HEK293T (cell line): Measurements from ENCODE around the gene CLRN3.

Experiments used
- CTCF ChIA-PET: fragments of 350-600 bp; formaldehyde crosslinking; extraction: SDS; loops from one replicate; lab custom pipeline; 2021; ENCODE audit warnings: antibody characterized with exemption, inconsistent platforms; lab: Yijun Ruan, JAX
- POLR2A ChIA-PET: fragments of 350-600 bp; formaldehyde crosslinking; extraction: SDS; loops from one replicate; lab custom pipeline; 2020; ENCODE audit warnings: antibody characterized with exemption, inconsistent platforms; lab: Yijun Ruan, JAX
- DNase-seq: peaks from one replicate; pipeline ENCODE4 v3.0.0; 2012; ENCODE audit warnings: mixed read lengths; ENCODE audit errors: extremely low spot score
- ARNT ChIP-seq: fragments of 450-650 bp; IDR thresholded peaks from 2 replicates; pipeline ENCODE4 v1.6.1; 2017; ENCODE audit warnings: mild to moderate bottlenecking
- BHLHE40 ChIP-seq: fragments of 450-650 bp; IDR thresholded peaks from 2 replicates; pipeline ENCODE4 v1.6.1; 2016; ENCODE audit warnings: mild to moderate bottlenecking, moderate library complexity, borderline replicate concordance
- CTBP1 ChIP-seq: fragments of 450-650 bp; IDR thresholded peaks from 2 replicates; pipeline ENCODE4 v1.6.1; 2016; ENCODE audit warnings: borderline replicate concordance
- ELF4 ChIP-seq: fragments of 450-650 bp; IDR thresholded peaks from 2 replicates; pipeline ENCODE4 v1.6.1; 2017; ENCODE audit warnings: antibody characterized with exemption
- FOXA1 ChIP-seq: fragments of 450-650 bp; IDR thresholded peaks from 2 replicates; pipeline ENCODE4 v1.6.1; 2016; ENCODE audit warnings: mild to moderate bottlenecking
- FOXK2 ChIP-seq: fragments of 450-650 bp; IDR thresholded peaks from 2 replicates; pipeline ENCODE4 v1.6.1; 2016; ENCODE audit warnings: mild to moderate bottlenecking
- FOXM1 ChIP-seq: fragments of 450-650 bp; IDR thresholded peaks from 2 replicates; pipeline ENCODE4 v1.6.1; 2017; ENCODE audit warnings: mild to moderate bottlenecking, borderline replicate concordance
- HDGF ChIP-seq: fragments of 450-650 bp; IDR thresholded peaks from 2 replicates; pipeline ENCODE4 v1.6.1; 2017; ENCODE audit warnings: antibody characterized with exemption, borderline replicate concordance
- L3MBTL2 ChIP-seq: fragments of 450-650 bp; conservative IDR thresholded peaks from 2 replicates; pipeline ENCODE4 v1.6.1; 2016; ENCODE audit warnings: mild to moderate bottlenecking
- LEF1 ChIP-seq: fragments of 450-650 bp; IDR thresholded peaks from 2 replicates; pipeline ENCODE4 v1.6.1; 2017; ENCODE audit warnings: mild to moderate bottlenecking, borderline replicate concordance
- NFRKB ChIP-seq: fragments of 450-650 bp; IDR thresholded peaks from 2 replicates; pipeline ENCODE4 v1.6.1; 2016; ENCODE audit warnings: mild to moderate bottlenecking, moderate library complexity
- PKNOX1 ChIP-seq: fragments of 450-650 bp; IDR thresholded peaks from 2 replicates; pipeline ENCODE4 v1.6.1; 2016
- SP1 ChIP-seq: fragments of 450-650 bp; IDR thresholded peaks from 2 replicates; pipeline ENCODE4 v1.6.1; 2017
- SUZ12 ChIP-seq: fragments of 450-650 bp; IDR thresholded peaks from 2 replicates; pipeline ENCODE4 v1.6.1; 2016; ENCODE audit warnings: mild to moderate bottlenecking
- TARDBP ChIP-seq: fragments of 450-650 bp; IDR thresholded peaks from 2 replicates; pipeline ENCODE4 v1.6.1; 2016
- ZNF384 ChIP-seq: fragments of 450-650 bp; IDR thresholded peaks from 2 replicates; pipeline ENCODE4 v1.6.1; 2016

Gene CLRN3

GRCh38 chr10:127892743-127893142 lies at the start of gene CLRN3:
TSS of gene CLRN3 (minus strand) at chr10:127892941. CDS start at chr10:127892784, 157 bp downstream.
- POLR2A ChIA-PET = no interaction called here
- TF ChIP-seq NFRKB (no peak), ARNT (no peak), SP1 (no peak), L3MBTL2 (no peak), TARDBP (no peak)
- CTCF ChIA-PET = no interaction called here
- DNase-seq = no peak

GRCh38 chr10:127940866-127941640 lies 48.3 kb upstream of the CLRN3 start:
- ChIA-PET POLR2A (no interaction called here), CTCF (no interaction called here)
- TF ChIP-seq NFRKB (no peak), SP1 (no peak), FOXM1 (no peak), L3MBTL2 (no peak), CTBP1 (no peak), SUZ12 (no peak), FOXK2 (no peak), ZNF384 (no peak), TARDBP (no peak), BHLHE40 (no peak), PKNOX1 (no peak), ARNT (no peak), HDGF (no peak), LEF1 (no peak), ELF4 (no peak), FOXA1 (no peak)
- no peak for DNase-seq

- ChIA-PET CTCF (no interaction called here), POLR2A (no interaction called here)
- no peak for TF ChIP-seq L3MBTL2
- no peak for TF ChIP-seq SP1
- TF ChIP-seq TARDBP = no peak
- no peak for TF ChIP-seq PKNOX1
- no peak for TF ChIP-seq NFRKB
- TF ChIP-seq FOXK2 = no peak
- TF ChIP-seq ZNF384 = no peak
- TF ChIP-seq FOXM1 = no peak
- TF ChIP-seq LEF1 = no peak
- DNase-seq = no peak
Observed at GRCh38 chr10:127939786-127940330, 47.1 kb upstream of the CLRN3 start.

GRCh38 chr10:127937915-127938463 lies 45.2 kb upstream of the CLRN3 start:
- ChIA-PET CTCF (no interaction called here), POLR2A (no interaction called here)
- TF ChIP-seq PKNOX1 (no peak), SP1 (no peak), BHLHE40 (no peak), HDGF (no peak), FOXM1 (no peak), ZNF384 (no peak), L3MBTL2 (no peak), NFRKB (no peak), ARNT (no peak), TARDBP (no peak), FOXA1 (no peak), LEF1 (no peak), ELF4 (no peak), FOXK2 (no peak), CTBP1 (no peak), SUZ12 (no peak)
- no peak for DNase-seq

GRCh38 chr10:127937069-127937468 lies 44.3 kb upstream of the CLRN3 start:
- no peak for DNase-seq
- CTCF ChIA-PET = interaction anchor here (1.0 kb wide), 1 partner anchor 74 kb away, joined by 3 read pairs; no protein-coding TSS in a partner anchor
- POLR2A ChIA-PET = no interaction called here
- no peak for TF ChIP-seq SUZ12

- TF ChIP-seq FOXM1 (no peak), NFRKB (no peak), CTBP1 (no peak), SP1 (no peak), SUZ12 (no peak), ARNT (no peak), ELF4 (no peak), BHLHE40 (no peak), ZNF384 (no peak), FOXA1 (no peak), PKNOX1 (no peak), LEF1 (no peak), L3MBTL2 (no peak), FOXK2 (no peak), HDGF (no peak), TARDBP (no peak)
- ChIA-PET POLR2A (no interaction called here), CTCF (interaction anchor here (1.1 kb wide), 1 partner anchor 76 kb away, joined by 4 read pairs; no protein-coding TSS in a partner anchor)
- no peak for DNase-seq
Observed at GRCh38 chr10:127935071-127935561, 42.4 kb upstream of the CLRN3 start.
